WERI-Rb-1 (cell line): Measurements from ENCODE around the gene PSAP.

Source experiments
- DNase-seq: peaks from one replicate; pipeline ENCODE4 v3.0.0-alpha.2; 2020
- H3K27ac ChIP-seq: fragments of 250-450 bp; sonication (Bioruptor Pico); 2 replicates; pipeline ENCODE4 v1.5.1; 2020; ENCODE audit warnings: mild to moderate bottlenecking, moderate library complexity
- H3K27me3 ChIP-seq: fragments of 250-450 bp; sonication (Bioruptor Pico); 2 replicates; pipeline ENCODE4 v1.5.1; 2021; ENCODE audit warnings: mild to moderate bottlenecking, low read depth, moderate library complexity; ENCODE audit not compliant: insufficient read depth, severe bottlenecking
- H3K36me3 ChIP-seq: fragments of 250-450 bp; sonication (Bioruptor Pico); 2 replicates; pipeline ENCODE4 v1.5.1; 2020; ENCODE audit warnings: mild to moderate bottlenecking, moderate library complexity
- H3K4me3 ChIP-seq: 2 replicates; pipeline ENCODE4 v1.5.1; 2011; ENCODE audit warnings: low read depth, mild to moderate bottlenecking, control low read depth, low read length
- H3K9me3 ChIP-seq: fragments of 250-450 bp; sonication (Bioruptor Pico); 2 replicates; pipeline ENCODE4 v1.5.1; 2021; ENCODE audit warnings: mild to moderate bottlenecking, moderate library complexity; ENCODE audit not compliant: severe bottlenecking
- TF ChIP-seq, protein P1 (sequence below): IDR thresholded peaks from 2 replicates; pipeline ENCODE4 v1.5.1; 2011; ENCODE audit warnings: low read depth, mild to moderate bottlenecking, control low read depth, inconsistent platforms, low read length

The PSAP gene

DNA sequence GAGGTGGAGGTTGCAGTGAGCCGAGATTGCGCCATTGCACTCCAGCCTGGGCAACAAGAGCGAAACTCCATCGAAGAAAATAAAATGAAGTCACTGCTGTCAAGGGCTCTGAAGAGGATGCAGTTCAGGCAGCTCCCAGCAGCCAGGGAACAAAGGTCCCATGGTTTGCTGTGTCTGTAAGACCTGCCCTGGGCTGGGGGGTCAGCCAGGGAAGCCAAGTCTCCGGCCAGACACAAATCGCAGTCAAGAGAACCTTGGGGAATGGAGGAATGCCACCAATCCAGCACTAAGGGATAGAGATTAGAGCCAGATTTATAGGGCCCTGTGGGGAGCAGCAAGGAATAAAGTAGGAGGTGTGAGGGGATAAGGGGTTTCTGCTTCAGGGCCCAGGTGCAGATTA lies 48.8 kb downstream of the PSAP start:
- no peak for DNase-seq
- TF ChIP-seq, protein P1, sequence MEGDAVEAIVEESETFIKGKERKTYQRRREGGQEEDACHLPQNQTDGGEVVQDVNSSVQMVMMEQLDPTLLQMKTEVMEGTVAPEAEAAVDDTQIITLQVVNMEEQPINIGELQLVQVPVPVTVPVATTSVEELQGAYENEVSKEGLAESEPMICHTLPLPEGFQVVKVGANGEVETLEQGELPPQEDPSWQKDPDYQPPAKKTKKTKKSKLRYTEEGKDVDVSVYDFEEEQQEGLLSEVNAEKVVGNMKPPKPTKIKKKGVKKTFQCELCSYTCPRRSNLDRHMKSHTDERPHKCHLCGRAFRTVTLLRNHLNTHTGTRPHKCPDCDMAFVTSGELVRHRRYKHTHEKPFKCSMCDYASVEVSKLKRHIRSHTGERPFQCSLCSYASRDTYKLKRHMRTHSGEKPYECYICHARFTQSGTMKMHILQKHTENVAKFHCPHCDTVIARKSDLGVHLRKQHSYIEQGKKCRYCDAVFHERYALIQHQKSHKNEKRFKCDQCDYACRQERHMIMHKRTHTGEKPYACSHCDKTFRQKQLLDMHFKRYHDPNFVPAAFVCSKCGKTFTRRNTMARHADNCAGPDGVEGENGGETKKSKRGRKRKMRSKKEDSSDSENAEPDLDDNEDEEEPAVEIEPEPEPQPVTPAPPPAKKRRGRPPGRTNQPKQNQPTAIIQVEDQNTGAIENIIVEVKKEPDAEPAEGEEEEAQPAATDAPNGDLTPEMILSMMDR: no peak

DNA sequence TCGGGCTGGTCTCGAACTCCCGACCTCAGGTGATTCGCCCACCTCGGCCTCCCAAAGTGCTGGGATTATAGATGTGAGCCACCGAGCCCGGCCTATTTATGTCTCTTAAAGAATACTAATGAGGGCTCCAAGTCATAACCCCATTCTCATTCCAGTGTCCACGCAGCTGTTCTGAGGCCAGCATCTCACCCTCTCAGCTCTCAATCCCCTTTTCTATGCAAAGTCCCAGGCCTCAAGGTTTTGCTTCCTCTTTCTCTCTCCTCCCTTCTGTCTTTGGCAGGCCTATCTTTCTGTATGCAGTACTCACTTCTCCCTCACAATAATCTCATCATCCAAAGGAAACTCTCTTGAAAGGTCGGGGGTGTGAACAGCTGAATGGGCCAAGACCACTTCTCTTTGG lies 49.7 kb downstream of the PSAP start:
- no peak for DNase-seq

More for the DNA sequence above, 48.8 kb downstream of the PSAP start:
- Histone ChIP-seq H3K9me3 (no peaks in the 10 kb centered on the region), H3K36me3 (peaks cover 31% of the 10 kb centered on the region), H3K27me3 (no peaks in the 10 kb centered on the region), H3K27ac (no peak overlapping the region), H3K4me3 (no peak overlapping the region)

DNA sequence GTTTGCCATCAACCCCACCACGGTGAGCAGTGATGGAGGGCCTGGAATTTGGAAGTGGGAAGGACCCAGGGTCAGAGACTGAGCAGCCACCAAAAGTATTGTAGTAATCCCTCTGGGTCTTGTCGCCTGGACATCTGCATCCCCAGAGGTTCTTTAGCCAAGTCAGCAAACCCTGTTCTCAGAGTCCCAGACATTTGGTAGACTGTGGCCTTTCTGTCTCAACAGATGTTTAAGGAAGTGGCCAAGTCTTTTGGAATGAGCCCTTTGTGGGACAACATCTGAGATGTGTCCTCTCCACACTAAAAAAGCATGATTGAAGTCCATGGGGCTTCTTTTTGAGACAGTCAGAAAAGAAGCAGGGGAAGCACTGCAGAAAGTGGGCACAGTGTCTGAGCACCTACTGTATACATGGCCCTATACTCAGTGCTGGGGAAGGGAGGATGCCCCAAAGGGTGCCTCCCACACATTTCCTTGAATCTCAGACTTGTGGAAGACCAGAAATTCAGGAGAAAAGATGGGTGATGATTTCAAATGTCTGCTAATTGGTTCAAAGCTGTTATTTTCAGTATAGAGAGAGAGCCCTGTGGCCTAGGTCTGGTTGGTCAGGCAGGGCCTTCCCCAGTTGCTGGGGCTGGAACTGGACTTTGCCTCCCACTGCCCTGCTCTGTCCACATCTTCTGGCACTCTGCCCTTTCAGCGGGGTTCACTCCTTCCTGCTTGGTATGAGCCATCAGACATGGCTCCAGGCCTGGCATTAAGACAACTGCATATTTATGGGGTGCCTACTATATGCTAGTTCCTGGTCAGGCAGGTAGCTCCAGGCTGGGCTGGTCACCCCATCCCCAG lies 51.2 kb downstream of the PSAP start:
- TF ChIP-seq, protein P1: no peak
- Histone ChIP-seq H3K4me3 (no peak overlapping the region), H3K27me3 (no peaks in the 10 kb centered on the region), H3K27ac (no peak overlapping the region), H3K9me3 (no peaks in the 10 kb centered on the region), H3K36me3 (peaks cover 22% of the 10 kb centered on the region)
- no peak for DNase-seq

More for the DNA sequence above, 49.7 kb downstream of the PSAP start:
- H3K9me3 ChIP-seq: no peaks in the 10 kb centered on the region
- H3K27me3 ChIP-seq: no peaks in the 10 kb centered on the region
- TF ChIP-seq, protein P1: no peak
- H3K27ac ChIP-seq: no peak overlapping the region
- peaks cover 25% of the 10 kb centered on the region for H3K36me3 ChIP-seq
- no peak overlapping the region for H3K4me3 ChIP-seq

DNA sequence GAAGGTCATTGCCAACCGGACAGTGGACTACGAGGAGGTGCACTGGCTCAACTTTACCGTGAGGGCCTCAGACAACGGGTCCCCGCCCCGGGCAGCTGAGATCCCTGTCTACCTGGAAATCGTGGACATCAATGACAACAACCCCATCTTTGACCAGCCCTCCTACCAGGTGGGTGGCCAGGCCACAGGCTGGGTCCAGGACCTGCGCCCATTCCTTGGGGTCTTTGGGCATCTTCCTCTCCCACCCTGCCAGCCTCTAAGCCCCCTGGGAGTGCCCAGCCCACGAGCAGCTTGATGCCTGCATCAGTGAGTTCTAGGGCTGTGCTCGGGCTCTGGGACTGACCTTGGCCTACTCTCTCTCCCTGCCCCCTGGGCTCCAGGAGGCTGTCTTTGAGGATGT lies 51.9 kb downstream of the PSAP start:
- no peak overlapping the region for H3K4me3 ChIP-seq
- peaks cover 28% of the 10 kb centered on the region for H3K36me3 ChIP-seq
- no peaks in the 10 kb centered on the region for H3K27me3 ChIP-seq
- DNase-seq: no peak
- H3K27ac ChIP-seq: no peak overlapping the region
- TF ChIP-seq, protein P1: no peak
- no peaks in the 10 kb centered on the region for H3K9me3 ChIP-seq

DNA sequence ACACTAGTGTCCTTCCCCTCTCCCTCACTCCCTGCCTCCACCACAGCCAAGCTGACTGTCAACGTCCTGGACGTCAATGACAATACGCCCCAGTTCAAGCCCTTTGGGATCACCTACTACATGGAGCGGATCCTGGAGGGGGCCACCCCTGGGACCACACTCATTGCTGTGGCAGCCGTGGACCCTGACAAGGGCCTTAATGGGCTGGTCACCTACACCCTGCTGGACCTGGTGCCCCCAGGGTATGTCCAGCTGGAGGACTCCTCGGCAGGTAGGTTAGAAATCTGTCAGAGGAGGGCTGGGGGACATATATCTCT lies 52.8 kb downstream of the PSAP start:
- no peaks in the 10 kb centered on the region for H3K9me3 ChIP-seq
- TF ChIP-seq, protein P1: no peak
- H3K27ac ChIP-seq: no peak overlapping the region
- no peaks in the 10 kb centered on the region for H3K27me3 ChIP-seq
- DNase-seq: no peak
- no peak overlapping the region for H3K4me3 ChIP-seq
- peaks cover 31% of the 10 kb centered on the region for H3K36me3 ChIP-seq
